HG03039 (cell line): ENCODE data around the gene FGFBP1.
A peak's percentile ranks its signal among the peaks of the same experiment; 100 is the strongest.

Source experiments
- ATAC-seq: cut with Tn5 transposase; IDR thresholded peaks from one replicate; pipeline ENCODE4 v1.9.1; 2021; ENCODE audit warnings: mild to moderate bottlenecking, moderate library complexity; ENCODE audit not compliant: unreplicated experiment

FGFBP1 gene

GRCh38 chr4:15938640-15939039 is at the start of gene FGFBP1:
TSS of gene FGFBP1 (minus strand) at chr4:15938740. CDS start at chr4:15936632, 2,108 bp downstream.
- no peak for ATAC-seq

GRCh38 chr4:15988222-15988621 is 49.7 kb upstream of the FGFBP1 start:
- no peak for ATAC-seq

GRCh38 chr4:15986907-15987306 is 48.4 kb upstream of the FGFBP1 start:
- ATAC-seq, result no peak

- no peak for ATAC-seq
Observed at GRCh38 chr4:15983610-15984009, 45.1 kb upstream of the FGFBP1 start.

- ATAC-seq, result no peak
Observed at GRCh38 chr4:15982842-15983524, 44.4 kb upstream of the FGFBP1 start.

GRCh38 chr4:15976456-15977447 is 38.2 kb upstream of the FGFBP1 start:
- no peak for ATAC-seq

GRCh38 chr4:15971068-15971801 is 32.7 kb upstream of the FGFBP1 start:
- ATAC-seq, result no peak

- no peak for ATAC-seq
Observed at GRCh38 chr4:15968551-15969300, 30.2 kb upstream of the FGFBP1 start.

- no peak for ATAC-seq
Observed at GRCh38 chr4:15965325-15965724, 26.8 kb upstream of the FGFBP1 start.

- no peak for ATAC-seq
Observed at GRCh38 chr4:15964159-15964558, 25.6 kb upstream of the FGFBP1 start.

- ATAC-seq, result peak; percentile 76
Observed at GRCh38 chr4:15963576-15963975, 25.0 kb upstream of the FGFBP1 start.

- peak; percentile 30 for ATAC-seq
Observed at GRCh38 chr4:15963001-15963451, 24.5 kb upstream of the FGFBP1 start, which contains the start of gene FGFBP2. TSS of gene FGFBP2 (minus strand) at chr4:15963175. CDS start at chr4:15963129, 46 bp downstream.

- no peak for ATAC-seq
Observed at GRCh38 chr4:15961781-15962510, 23.4 kb upstream of the FGFBP1 start.

GRCh38 chr4:15958562-15958961 is 20.0 kb upstream of the FGFBP1 start:
- no peak for ATAC-seq

- peak; percentile 90 for ATAC-seq
Observed at GRCh38 chr4:15956179-15956850, 17.8 kb upstream of the FGFBP1 start.

- ATAC-seq, result no peak
Observed at GRCh38 chr4:15955670-15956069, 17.1 kb upstream of the FGFBP1 start.

GRCh38 chr4:15953625-15954024 is 15.1 kb upstream of the FGFBP1 start:
- ATAC-seq, result no peak

- ATAC-seq, result no peak
Observed at GRCh38 chr4:15951781-15952180, 13.2 kb upstream of the FGFBP1 start.

GRCh38 chr4:15948826-15949225 is 10.3 kb upstream of the FGFBP1 start:
- ATAC-seq, result no peak
